ENCODE data around the gene RPL13. TPM values are rescaled to one million over a fixed set of nuclear protein-coding genes. Genes with fewer than 3 reads are reported as not detected.
"Not testable (repeated sequence)": the region's sequence is repeated elsewhere in the genome, so short reads cannot be mapped to it uniquely, and the experiment has no call there.

Gene RPL13
- total RNA-seq, 1 donor from 2014 or later = 4,854 TPM

- DNase-seq (ENCODE audit: extremely low read depth, low read depth, low spot score) = no peak
Measured at GRCh38 chr16:89575247-89576152, 15.0 kb downstream of the RPL13 start, which contains the start of gene CPNE7. CPNE7 (plus strand) TSS chr16:89575758; CDS start chr16:89575898, 140 bp downstream.

- DNase-seq (ENCODE audit: extremely low read depth, low read depth, low spot score) = no peak
Measured at GRCh38 chr16:89576153-89577054, 15.9 kb downstream of the RPL13 start.

- no peak for DNase-seq (ENCODE audit: extremely low read depth, low read depth, low spot score)
Measured at GRCh38 chr16:89577055-89577759, 16.7 kb downstream of the RPL13 start.

- DNase-seq (ENCODE audit: extremely low read depth, low read depth, low spot score) = no peak
Measured at GRCh38 chr16:89579351-89579750, 18.9 kb downstream of the RPL13 start.

GRCh38 chr16:89581045-89581695 is 20.7 kb downstream of the RPL13 start:
- DNase-seq (ENCODE audit: extremely low read depth, low read depth, low spot score) = no peak

- DNase-seq (ENCODE audit: extremely low read depth, low read depth, low spot score) = no peak
Measured at GRCh38 chr16:89581861-89582563, 21.5 kb downstream of the RPL13 start.

- no peak for DNase-seq (ENCODE audit: extremely low read depth, low read depth, low spot score)
Measured at GRCh38 chr16:89582614-89583196, 22.2 kb downstream of the RPL13 start.

GRCh38 chr16:89583197-89583894 is 22.9 kb downstream of the RPL13 start:
- DNase-seq (ENCODE audit: extremely low read depth, low read depth, low spot score) = no peak

GRCh38 chr16:89583895-89584644 is 23.6 kb downstream of the RPL13 start:
- no peak for DNase-seq (ENCODE audit: extremely low read depth, low read depth, low spot score)

- DNase-seq (ENCODE audit: extremely low read depth, low read depth, low spot score) = no peak
Measured at GRCh38 chr16:89584768-89585549, 24.5 kb downstream of the RPL13 start.

- DNase-seq (ENCODE audit: extremely low read depth, low read depth, low spot score) = no peak
Measured at GRCh38 chr16:89586218-89586617, 25.7 kb downstream of the RPL13 start.

- DNase-seq (ENCODE audit: extremely low read depth, low read depth, low spot score) = no peak
Measured at GRCh38 chr16:89586853-89587252, 26.4 kb downstream of the RPL13 start.

- not testable (repeated sequence) for DNase-seq (ENCODE audit: extremely low read depth, low read depth, low spot score)
Measured at GRCh38 chr16:89587676-89588075, 27.2 kb downstream of the RPL13 start.

GRCh38 chr16:89588413-89589109 is 28.1 kb downstream of the RPL13 start:
- no peak for DNase-seq (ENCODE audit: extremely low read depth, low read depth, low spot score)

GRCh38 chr16:89589241-89589926 is 28.9 kb downstream of the RPL13 start:
- no peak for DNase-seq (ENCODE audit: extremely low read depth, low read depth, low spot score)

GRCh38 chr16:89593841-89594240 is 33.4 kb downstream of the RPL13 start:
- no peak for DNase-seq (ENCODE audit: extremely low read depth, low read depth, low spot score)

Measured in glomerular endothelial cell (primary cell).